Activated CD4-positive, alpha-beta memory T cell treated with anti-CD3 and anti-CD28 coated beads for 36 hours (primary cell): Measurements from ENCODE around the gene STRIP1. TPM values are rescaled to one million over a fixed set of nuclear protein-coding genes. Genes with fewer than 3 reads are reported as not detected.

Experiments
- CTCF ChIA-PET: fragments of 350-600 bp; sonication (Branson Sonifier 250); formaldehyde crosslinking; loops from one replicate; lab custom pipeline; 2021; ENCODE audit warnings: antibody characterized with exemption, inconsistent platforms; lab: Charles Lee
- POLR2A ChIA-PET: fragments of 350-600 bp; sonication (Branson Sonifier 250); formaldehyde crosslinking; loops from one replicate; lab custom pipeline; 2021; ENCODE audit warnings: antibody characterized with exemption; lab: Charles Lee
- DNase-seq: peaks from one replicate; pipeline ENCODE4 v3.0.0-alpha.2; 2020
- H3K27ac Mint-ChIP-seq: one replicate; pipeline ENCODE4 v1.8.0; 2021; ENCODE audit warnings: mixed read lengths
- H3K27me3 Mint-ChIP-seq: one replicate; pipeline ENCODE4 v1.8.0; 2021; ENCODE audit warnings: mixed read lengths
- H3K36me3 Mint-ChIP-seq: one replicate; pipeline ENCODE4 v1.8.0; 2021; ENCODE audit warnings: mixed read lengths
- H3K4me1 Mint-ChIP-seq: one replicate; pipeline ENCODE4 v1.8.0; 2021; ENCODE audit warnings: low read depth, mixed read lengths
- H3K4me3 Mint-ChIP-seq: one replicate; pipeline ENCODE4 v1.8.0; 2021; ENCODE audit warnings: mild to moderate bottlenecking, mixed read lengths
- H3K9me3 Mint-ChIP-seq: one replicate; pipeline ENCODE4 v1.8.0; 2021; ENCODE audit warnings: mixed read lengths
- intact Hi-C: fragments of 100-400 bp; cut with micrococcal nuclease; formaldehyde crosslinking; loops from one replicate; pipeline ENCODE4 v1.15.1; 2023
- total RNA-seq, 2 experiments: library from RNA; stranded (reverse); gene quantifications; one replicate each; pipeline ENCODE4 v1.2.3, GENCODE V29; 2021

Gene STRIP1
- total RNA-seq, 2 experiments from 2014 or later, result 22.7 to 25.7 TPM

GRCh38 chr1:110053552-110054428 lies 19.4 kb downstream of the STRIP1 start:
- Mint-ChIP-seq H3K27me3 (no peaks in the 10 kb centered on the region), H3K27ac (no peak overlapping the region), H3K4me3 (no peak overlapping the region), H3K4me1 (no peaks in the 10 kb centered on the region), H3K36me3 (peaks cover 46% of the 10 kb centered on the region), H3K9me3 (no peaks in the 10 kb centered on the region)
- ChIA-PET POLR2A (no interaction called here), CTCF (interaction anchor here (0.6 to 12.7 kb wide), 25 partner anchors 9 to 818 kb away, joined by 3 to 186 read pairs (median 4); partner anchors contain the start of genes AHCYL1 and STRIP1)
- intact Hi-C loops, result loop anchor here (5.0 kb wide), 1 partner anchor 54 kb away; no protein-coding TSS in a partner anchor
- peak; percentile 79 for DNase-seq

GRCh38 chr1:110055493-110056284 lies 21.3 kb downstream of the STRIP1 start:
- Mint-ChIP-seq H3K27ac (no peak overlapping the region), H3K36me3 (peaks cover 47% of the 10 kb centered on the region), H3K4me3 (no peak overlapping the region), H3K4me1 (no peaks in the 10 kb centered on the region), H3K9me3 (no peaks in the 10 kb centered on the region), H3K27me3 (no peaks in the 10 kb centered on the region)
- ChIA-PET POLR2A (no interaction called here), CTCF (interaction anchor here (0.6 to 12.7 kb wide), 7 partner anchors 15 to 404 kb away, joined by 3 to 186 read pairs (median 11); partner anchors contain the start of gene STRIP1)
- DNase-seq, result no peak
- intact Hi-C loops, result no loop called here

GRCh38 chr1:110056285-110056683 lies 21.9 kb downstream of the STRIP1 start:
- no peak for DNase-seq
- no peaks in the 10 kb centered on the region for H3K27me3 Mint-ChIP-seq
- POLR2A ChIA-PET, result no interaction called here
- no peaks in the 10 kb centered on the region for H3K4me1 Mint-ChIP-seq
- H3K4me3 Mint-ChIP-seq, result no peak overlapping the region
- intact Hi-C loops, result no loop called here
- H3K9me3 Mint-ChIP-seq, result no peaks in the 10 kb centered on the region
- H3K27ac Mint-ChIP-seq, result no peak overlapping the region
- H3K36me3 Mint-ChIP-seq, result peaks cover 48% of the 10 kb centered on the region
- CTCF ChIA-PET, result interaction anchor here (0.6 to 12.7 kb wide), 6 partner anchors 15 to 140 kb away, joined by 3 to 186 read pairs (median 6); partner anchors contain the start of gene STRIP1

GRCh38 chr1:110056776-110057175 lies 22.4 kb downstream of the STRIP1 start:
- Mint-ChIP-seq H3K4me3 (no peak overlapping the region), H3K27me3 (no peaks in the 10 kb centered on the region), H3K27ac (no peak overlapping the region), H3K4me1 (no peaks in the 10 kb centered on the region), H3K9me3 (no peaks in the 10 kb centered on the region), H3K36me3 (peaks cover 45% of the 10 kb centered on the region)
- POLR2A ChIA-PET, result no interaction called here
- intact Hi-C loops, result no loop called here
- DNase-seq, result no peak
- CTCF ChIA-PET, result interaction anchor here (1.0 to 12.7 kb wide), 5 partner anchors 16 to 60 kb away, joined by 3 to 186 read pairs (median 10); partner anchors contain the start of gene STRIP1

GRCh38 chr1:110057963-110058518 lies 23.6 kb downstream of the STRIP1 start:
- no peak overlapping the region for H3K27ac Mint-ChIP-seq
- no peaks in the 10 kb centered on the region for H3K4me1 Mint-ChIP-seq
- no peak for DNase-seq
- intact Hi-C loops, result no loop called here
- CTCF ChIA-PET, result interaction anchor here (0.9 to 12.7 kb wide), 5 partner anchors 17 to 60 kb away, joined by 3 to 186 read pairs (median 11); partner anchors contain the start of gene STRIP1
- H3K36me3 Mint-ChIP-seq, result peaks cover 37% of the 10 kb centered on the region
- no peaks in the 10 kb centered on the region for H3K27me3 Mint-ChIP-seq
- POLR2A ChIA-PET, result no interaction called here
- no peak overlapping the region for H3K4me3 Mint-ChIP-seq
- H3K9me3 Mint-ChIP-seq, result no peaks in the 10 kb centered on the region

GRCh38 chr1:110058591-110058990 lies 24.2 kb downstream of the STRIP1 start:
- no peaks in the 10 kb centered on the region for H3K9me3 Mint-ChIP-seq
- intact Hi-C loops, result no loop called here
- no peaks in the 10 kb centered on the region for H3K4me1 Mint-ChIP-seq
- POLR2A ChIA-PET, result no interaction called here
- no peaks in the 10 kb centered on the region for H3K27me3 Mint-ChIP-seq
- H3K36me3 Mint-ChIP-seq, result peaks cover 33% of the 10 kb centered on the region
- CTCF ChIA-PET, result interaction anchor here (0.9 to 12.7 kb wide), 10 partner anchors 7 to 59 kb away, joined by 3 to 186 read pairs (median 22); partner anchors contain the start of genes ALX3, STRIP1 and UBL4B
- no peak overlapping the region for H3K4me3 Mint-ChIP-seq
- no peak overlapping the region for H3K27ac Mint-ChIP-seq
- no peak for DNase-seq

- intact Hi-C loops, result no loop called here
- Mint-ChIP-seq H3K27me3 (no peaks in the 10 kb centered on the region), H3K27ac (no peak overlapping the region), H3K36me3 (peaks cover 26% of the 10 kb centered on the region), H3K4me1 (no peaks in the 10 kb centered on the region), H3K9me3 (no peaks in the 10 kb centered on the region), H3K4me3 (no peak overlapping the region)
- POLR2A ChIA-PET, result interaction anchor here (1.2 kb wide), 1 partner anchor 25 kb away, joined by 3 read pairs; the partner anchor contains the start of gene STRIP1
- CTCF ChIA-PET, result interaction anchor here (0.7 to 12.7 kb wide), 15 partner anchors 8 to 419 kb away, joined by 3 to 186 read pairs (median 12); partner anchors contain the start of genes AHCYL1, ALX3, STRIP1 and UBL4B
- DNase-seq, result no peak
These were observed 24.9 kb downstream of the STRIP1 start for GRCh38 chr1:110059133-110059863.

- H3K9me3 Mint-ChIP-seq, result no peaks in the 10 kb centered on the region
- no peak overlapping the region for H3K4me3 Mint-ChIP-seq
- H3K27ac Mint-ChIP-seq, result no peak overlapping the region
- intact Hi-C loops, result loop anchor here (1.0 to 2.0 kb wide), 2 partner anchors 25 to 31 kb away; partner anchors contain the start of gene STRIP1
- DNase-seq, result peak; percentile 85
- ChIA-PET CTCF (interaction anchor here (0.6 to 12.7 kb wide), 26 partner anchors 8 to 436 kb away, joined by 3 to 186 read pairs (median 6); partner anchors contain the start of genes AHCYL1, ALX3, STRIP1 and UBL4B), POLR2A (interaction anchor here (1.2 kb wide), 1 partner anchor 26 kb away, joined by 3 read pairs; the partner anchor contains the start of gene STRIP1)
- no peaks in the 10 kb centered on the region for H3K4me1 Mint-ChIP-seq
- peaks cover 25% of the 10 kb centered on the region for H3K36me3 Mint-ChIP-seq
- no peaks in the 10 kb centered on the region for H3K27me3 Mint-ChIP-seq
These were observed 25.7 kb downstream of the STRIP1 start for GRCh38 chr1:110060034-110060661.

- intact Hi-C loops, result loop anchor here (1.0 to 2.0 kb wide), 2 partner anchors 26 to 31 kb away; partner anchors contain the start of gene STRIP1
- Mint-ChIP-seq H3K36me3 (peaks cover 22% of the 10 kb centered on the region), H3K4me3 (no peak overlapping the region), H3K4me1 (no peaks in the 10 kb centered on the region), H3K9me3 (no peaks in the 10 kb centered on the region), H3K27me3 (no peaks in the 10 kb centered on the region), H3K27ac (no peak overlapping the region)
- no peak for DNase-seq
- ChIA-PET POLR2A (interaction anchor here (1.2 kb wide), 1 partner anchor 26 kb away, joined by 3 read pairs; the partner anchor contains the start of gene STRIP1), CTCF (interaction anchor here (0.6 to 12.7 kb wide), 23 partner anchors 8 to 435 kb away, joined by 3 to 186 read pairs (median 6); partner anchors contain the start of genes ALX3, STRIP1 and UBL4B)
These were observed 26.2 kb downstream of the STRIP1 start for GRCh38 chr1:110060662-110061060.

GRCh38 chr1:110061341-110061740 lies 26.9 kb downstream of the STRIP1 start:
- peaks cover 5% of the 10 kb centered on the region for H3K27me3 Mint-ChIP-seq
- intact Hi-C loops, result loop anchor here (2.0 kb wide), 1 partner anchor 27 kb away; the partner anchor contains the start of gene STRIP1
- H3K4me3 Mint-ChIP-seq, result no peak overlapping the region
- no peak overlapping the region for H3K27ac Mint-ChIP-seq
- H3K4me1 Mint-ChIP-seq, result no peaks in the 10 kb centered on the region
- no peak for DNase-seq
- no peaks in the 10 kb centered on the region for H3K9me3 Mint-ChIP-seq
- peaks cover 19% of the 10 kb centered on the region for H3K36me3 Mint-ChIP-seq
- POLR2A ChIA-PET, result no interaction called here
- CTCF ChIA-PET, result interaction anchor here (0.8 to 12.7 kb wide), 9 partner anchors 16 to 399 kb away, joined by 3 to 186 read pairs (median 8); partner anchors contain the start of gene STRIP1
